ENCODE measurements around the gene TSHZ2. TPM values are rescaled to one million over a fixed set of nuclear protein-coding genes. Genes with fewer than 3 reads are reported as not detected.

Gene TSHZ2
- total RNA-seq, 1 experiment from 2014 or later, result 0.20 TPM

- ChIA-PET POLR2A (no interaction called here), CTCF (no interaction called here)
- no peak for TF ChIP-seq ZNF425 (CRISPR knock-in tag; conservative IDR thresholded peaks at IDR 0.05)
- no peak for TF ChIP-seq JAZF1 (CRISPR knock-in tag; IDR thresholded peaks at IDR 0.05)
- TF ChIP-seq AR (CRISPR knock-in tag; IDR thresholded peaks at IDR 0.05), result no peak
- no peak for TF ChIP-seq ZNF317 (CRISPR knock-in tag; IDR thresholded peaks at IDR 0.05; ENCODE audit: borderline replicate concordance, low read depth)
- TF ChIP-seq ESRRA (CRISPR knock-in tag; IDR thresholded peaks at IDR 0.05; ENCODE audit: borderline replicate concordance), result no peak
- TF ChIP-seq FOXP1 (CRISPR knock-in tag; IDR thresholded peaks at IDR 0.05; ENCODE audit: borderline replicate concordance), result no peak
- TF ChIP-seq IRF2 (CRISPR knock-in tag; IDR thresholded peaks at IDR 0.05; ENCODE audit: borderline replicate concordance, low read depth), result no peak
- no peak for TF ChIP-seq STAT6 (CRISPR knock-in tag; conservative IDR thresholded peaks at IDR 0.05; ENCODE audit: low read depth)
- TF ChIP-seq ZNF138 (CRISPR knock-in tag; conservative IDR thresholded peaks at IDR 0.05), result no peak
- no peak for TF ChIP-seq NFATC4 (CRISPR knock-in tag; IDR thresholded peaks at IDR 0.05)
- TF ChIP-seq KAT7 (CRISPR knock-in tag; IDR thresholded peaks at IDR 0.05; ENCODE audit: borderline replicate concordance), result no peak
- no peak for TF ChIP-seq E2F4 (CRISPR knock-in tag; IDR thresholded peaks at IDR 0.05; ENCODE audit: borderline replicate concordance, low read depth)
- TF ChIP-seq ZBTB43 (CRISPR knock-in tag; IDR thresholded peaks at IDR 0.05), result no peak
- no peak for TF ChIP-seq EMX1 (CRISPR knock-in tag; IDR thresholded peaks at IDR 0.05)
- TF ChIP-seq CDX4 (CRISPR knock-in tag; IDR thresholded peaks at IDR 0.05; ENCODE audit: borderline replicate concordance), result no peak
- TF ChIP-seq PREB (CRISPR knock-in tag; IDR thresholded peaks at IDR 0.05; ENCODE audit: borderline replicate concordance), result no peak
- TF ChIP-seq ERG (CRISPR knock-in tag; IDR thresholded peaks at IDR 0.05), result no peak
- TF ChIP-seq ZNF263 (CRISPR knock-in tag; IDR thresholded peaks at IDR 0.05; ENCODE audit: low read depth), result no peak
- TF ChIP-seq ATF1 (CRISPR knock-in tag; IDR thresholded peaks at IDR 0.05), result no peak
- no peaks in the 10 kb centered on the region for H3K27me3 Mint-ChIP-seq (ENCODE audit: low read depth)
- H3K27ac Mint-ChIP-seq, result no peak overlapping the region
- ATAC-seq (no peak), DNase-seq (ENCODE audit: low spot score) (no peak)
- H3K9me3 Mint-ChIP-seq, result no peaks in the 10 kb centered on the region
- no peak overlapping the region for H3K4me3 Mint-ChIP-seq
- peaks cover 59% of the 10 kb centered on the region for H3K4me1 Mint-ChIP-seq
- no peaks in the 10 kb centered on the region for H3K36me3 Mint-ChIP-seq
Observed at GRCh38 chr20:53130795-53131194, 158.6 kb downstream of the TSHZ2 start.

Data from WTC11 (cell line).